K562 (cell line): ENCODE data around the gene RXRB. TPM values are rescaled to one million over a fixed set of nuclear protein-coding genes. Genes with fewer than 3 reads are reported as not detected.
A peak's percentile ranks its signal among the peaks of the same experiment; 100 is the strongest.

Experiments
- ATAC-seq: fragments of 200-7000 bp; cut with Tn5 transposase; 3 replicates; pipeline ENCODE4 v1.9.1; 2020; ENCODE audit warnings: moderate library complexity
- BruUV-seq: library from RNA; stranded (reverse); fragments of 400-500 nt; replicated peaks from 2 replicates; lab custom pipeline; 2021; lab: Mats Ljungman, UMichigan
- CTCF ChIA-PET: fragments of 300-600 bp; formaldehyde crosslinking; extraction: SDS; loops from one replicate; lab custom pipeline; 2021; ENCODE audit warnings: low intra/inter-chr PET ratio; lab: Yijun Ruan, JAX
- POLR2A ChIA-PET: fragments of 300-600, 350-650 bp; sonication (Branson Sonifier 250); formaldehyde crosslinking; extraction: SDS; loops from one replicate; lab custom pipeline; 2021; ENCODE audit warnings: antibody characterized with exemption, inconsistent platforms; lab: Yijun Ruan, JAX
- DNase-seq, 4 experiments: peaks; one replicate each; pipeline versions ENCODE4 v3.0.0 to v3.0.0-alpha.2; 2011 to 2018; ENCODE audit warnings: low spot score in 3 of 4, mixed read lengths in 3 of 4; ENCODE audit errors: extremely low read depth in 1 of 4
- FAIRE-seq: peaks from 2 replicates; lab custom pipeline; 2011; peaks lifted over from hg19 to GRCh38; lab: Jason Lieb, UNC
- H2AFZ ChIP-seq: 2 replicates; pipeline ENCODE4 v1.6.0; 2011; ENCODE audit warnings: low read depth, low read length, control low read depth, inconsistent platforms
- H3K27ac ChIP-seq: fragments of 200-600 bp; 3 replicates; pipeline ENCODE4 v1.8.0; 2011; ENCODE audit warnings: low read depth, mild to moderate bottlenecking, control low read depth, inconsistent platforms, low read length, moderate library complexity, mixed read lengths; ENCODE audit errors: extremely low read depth
- H3K27me3 ChIP-seq, 2 experiments: fragments of 300-600 bp in 1 of 2; 2 replicates in 1 of 2; 3 replicates in 1 of 2; pipeline versions ENCODE4 v1.6.0 to v1.8.0; 2011; ENCODE audit warnings: inconsistent platforms in 2 of 2, low read length in 2 of 2, mild to moderate bottlenecking in 1 of 2, mixed read lengths in 1 of 2, moderate library complexity in 1 of 2; ENCODE audit not compliant: control insufficient read depth in 2 of 2, insufficient read depth in 2 of 2
- H3K36me3 ChIP-seq: fragments of 300-600 bp; 3 replicates; pipeline ENCODE4 v1.8.0; 2011; ENCODE audit warnings: mild to moderate bottlenecking, low read length, inconsistent platforms; ENCODE audit not compliant: control insufficient read depth, insufficient read depth
- H3K4me1 ChIP-seq, 2 experiments: fragments of 200-600 bp in 1 of 2; replicated peaks in 1 of 2; 2 replicates in 1 of 2; 3 replicates in 1 of 2; pipeline versions ENCODE4 v1.5.1 to v1.8.0; 2011; ENCODE audit warnings: inconsistent platforms in 2 of 2, low read length in 2 of 2, mild to moderate bottlenecking in 1 of 2, mixed read lengths in 1 of 2, moderate library complexity in 1 of 2; ENCODE audit not compliant: control insufficient read depth in 2 of 2, insufficient read depth in 2 of 2
- H3K4me2 ChIP-seq: 2 replicates; pipeline ENCODE4 v1.6.1; 2011; ENCODE audit warnings: low read length, control low read depth, inconsistent platforms, mixed read lengths; ENCODE audit not compliant: insufficient read depth
- H3K4me3 ChIP-seq: fragments of 200-600 bp; sonication (generic), shearing (Covaris generic); 2 replicates; pipeline ENCODE4 v1.5.1; 2016; ENCODE audit warnings: control low read depth, inconsistent platforms
- H3K79me2 ChIP-seq: fragments of 200-600 bp; 3 replicates; pipeline ENCODE4 v1.8.0; 2011; ENCODE audit warnings: low read length, inconsistent platforms; ENCODE audit not compliant: control insufficient read depth, insufficient read depth
- H3K9ac ChIP-seq, 2 experiments: 2 replicates each; pipeline versions ENCODE4 v1.6.0 to v1.6.1; 2011; ENCODE audit warnings: low read depth in 2 of 2, low read length in 2 of 2, control low read depth in 1 of 2, inconsistent platforms in 1 of 2, mild to moderate bottlenecking in 1 of 2, mixed read lengths in 1 of 2; ENCODE audit not compliant: insufficient read depth in 1 of 2
- H3K9me1 ChIP-seq: one replicate; pipeline ENCODE4 v1.6.0; 2011; ENCODE audit warnings: inconsistent platforms, mild to moderate bottlenecking, low read length, moderate library complexity; ENCODE audit not compliant: control insufficient read depth, insufficient read depth
- H3K9me3 ChIP-seq: replicated peaks from 2 replicates; pipeline ENCODE4 v1.5.1; 2011; ENCODE audit warnings: low read depth, low read length, inconsistent platforms; ENCODE audit not compliant: control insufficient read depth, insufficient read depth
- H4K20me1 ChIP-seq: replicated peaks from 2 replicates; pipeline ENCODE4 v1.6.1; 2011; ENCODE audit warnings: low read length, inconsistent platforms, mixed read lengths; ENCODE audit not compliant: control insufficient read depth, insufficient read depth
- ATF3 ChIP-seq, 2 experiments: fragments of 450-650 bp in 1 of 2; sonication (generic) in 1 of 2; formaldehyde crosslinking in 1 of 2; IDR thresholded peaks in 1 of 2; conservative IDR thresholded peaks in 1 of 2; 2 replicates each; pipeline versions ENCODE4 v1.6.1 to v1.8.1; 2016 to 2023; ENCODE audit warnings: mild to moderate bottlenecking in 2 of 2, moderate library complexity in 2 of 2, inconsistent platforms in 1 of 2, missing genetic modification reagents in 1 of 2
- NONO ChIP-seq, 2 experiments: fragments of 200-400 bp in 1 of 2; fragments of 450-650 bp in 1 of 2; formaldehyde crosslinking in 1 of 2; IDR thresholded peaks; 2 replicates each; pipeline ENCODE4 v1.6.1; 2017; ENCODE audit warnings: low read depth in 2 of 2, mild to moderate bottlenecking in 2 of 2, moderate library complexity in 2 of 2, low read length in 1 of 2
- NR1H2 ChIP-seq: sonication (generic); formaldehyde crosslinking; IDR thresholded peaks from 2 replicates; pipeline ENCODE4 v1.4.0; 2020; ENCODE audit warnings: mild to moderate bottlenecking, missing genetic modification reagents
- POLR2A ChIP-seq: fragments of 450-650 bp; conservative IDR thresholded peaks from 2 replicates; pipeline ENCODE4 v1.6.1; 2016
- POLR2AphosphoS5 ChIP-seq: IDR thresholded peaks from 2 replicates; pipeline ENCODE4 v1.6.1; 2011; ENCODE audit warnings: mild to moderate bottlenecking, low read depth, low read length, moderate library complexity; ENCODE audit not compliant: control insufficient read depth, insufficient read depth
- SPI1 ChIP-seq: IDR thresholded peaks from 2 replicates; pipeline ENCODE4 v1.6.1; 2011; ENCODE audit warnings: low read depth, low read length, control low read depth, borderline replicate concordance
- ZBTB33 ChIP-seq: sonication (generic); formaldehyde crosslinking; IDR thresholded peaks from 2 replicates; pipeline ENCODE4 v1.8.1; 2023; ENCODE audit warnings: mild to moderate bottlenecking, missing genetic modification reagents
- ZNF699 ChIP-seq: fragments of 250-450 bp; sonication (Bioruptor Pico); IDR thresholded peaks from 2 replicates; pipeline ENCODE4 v1.8.0; 2021; ENCODE audit warnings: mild to moderate bottlenecking, moderate library complexity; ENCODE audit not compliant: insufficient replicate concordance
- WGBS: fragments of 100-300 bp; shearing (Covaris generic); methylation state at CpG from one replicate; pipeline ENCODE4 v1.1.6; 2016; ENCODE audit warnings: low coverage, mixed read lengths; ENCODE audit not compliant: insufficient coverage; ENCODE audit errors: missing lambda C conversion rate; 5-methylcytosine and 5-hydroxymethylcytosine counted together
- in situ Hi-C: fragments of 300-500 bp; cut with MboI; formaldehyde crosslinking; loops from 4 replicates; pipeline ENCODE4 v1.15.0; 2018; ENCODE audit warnings: inconsistent platforms, mixed read lengths
- intact Hi-C: fragments of 100-400 bp; cut with micrococcal nuclease; formaldehyde crosslinking; loops from 2 replicates; pipeline ENCODE4 v1.14.2; 2022
- polyA plus RNA-seq, 8 experiments: library from polyadenylated mRNA; depleted of rRNA in 4 of 8; stranded (reverse) in 5 of 8; unstranded in 3 of 8; fragments of >200 nt; fragmentation: Nextera tagmentation in 2 of 8; fragmentation: Illumina TruSeq in 1 of 8; extraction: Ambion mirVana in 2 of 8; extraction: Trizol in 1 of 8; gene quantifications; 2 replicates each; pipeline versions ENCODE4 v1.2.1 to v1.2.3, GENCODE V29; 2011 to 2014; ENCODE audit warnings: inconsistent platforms in 1 of 8, missing spikeins in 1 of 8
- total RNA-seq, 7 experiments: library from RNA; depleted of rRNA in 6 of 7; stranded (reverse); fragments of >200 nt in 6 of 7; fragmentation: Illumina TruSeq in 2 of 7; extraction: Trizol in 2 of 7; gene quantifications; 2 replicates each; pipeline versions ENCODE4 v1.2.1 to v1.2.3, GENCODE V29; 2011 to 2021; ENCODE audit warnings: low replicate concordance in 1 of 7

Gene RXRB
- total and polyA plus RNA-seq, 9 of the 15 experiments (the other 6 are each of a cell fraction or from before 2014, with no cell fraction given), result 0.76 to 35.5 (median 18.4) TPM

- 0 out of 2 replicates have a peak, but pooled peaks have one; percentile 14 for TF ChIP-seq ZBTB33
- TF ChIP-seq ZNF699 (CRISPR knock-in tag), result no peak
- peak; percentile 54; the same call in 1 of the 2 replicates for TF ChIP-seq SPI1
- no peak for TF ChIP-seq NONO (IDR thresholded peaks at IDR 0.05; ENCODE audit: low read depth in 2 of 2, low read length in 1 of 2)
- TF ChIP-seq NR1H2 (CRISPR knock-in tag), result no peak
Measured at GRCh38 chr6:33213166-33213988, 12.9 kb upstream of the RXRB start (continued).

- Histone ChIP-seq H3K79me2 (peaks cover 11% of the 10 kb centered on the region), H4K20me1 (no peaks in the 10 kb centered on the region), H3K9me1 (no peaks in the 10 kb centered on the region), H2AFZ (no peak overlapping the region), H3K36me3 (peaks cover 28% of the 10 kb centered on the region; the same call in 2 of the 3 replicates), H3K27ac (no peak overlapping the region), H3K4me1 (peaks cover 4 to 39% of the 10 kb centered on the region in 2 experiments; a peak in 2 of 5 replicates), H3K9me3 (no peaks in the 10 kb centered on the region), H3K4me2 (no peak overlapping the region), H3K4me3 (no peak overlapping the region), H3K9ac (peak overlapping the region in 1 of 2 experiments; percentile 69; a peak in 2 of 4 replicates), H3K27me3 (peaks cover 0 to 2% of the 10 kb centered on the region in 2 experiments; a peak in 2 of 5 replicates)
- no peak for ATAC-seq
- BruUV-seq, result no TSS peak
- no peak for FAIRE-seq
- 56% methylated on average over 6 of the region's 6 CpGs for WGBS
- intact Hi-C loops, result no loop called here
- POLR2A ChIA-PET, result interaction anchor here (0.6 to 1.2 kb wide), 4 partner anchors 20 to 72 kb away, joined by 3 to 4 read pairs (median 4); no protein-coding TSS in a partner anchor
- in situ Hi-C loops, result no loop called here
- CTCF ChIA-PET, result no interaction called here
- TF ChIP-seq POLR2A, result 0 out of 2 replicates have a peak, but pooled peaks have one; percentile 58
- 0 out of 2 replicates have a peak, but pooled peaks have one; percentile 14 for TF ChIP-seq POLR2AphosphoS5
- no peak for TF ChIP-seq ATF3 (IDR thresholded peaks at IDR 0.05)
- TF ChIP-seq ATF3 (CRISPR knock-in tag; conservative IDR thresholded peaks at IDR 0.05), result no peak
- DNase-seq, result no peak
Measured at GRCh38 chr6:33212857-33213165, 12.3 kb upstream of the RXRB start.
